GM19467 (cell line): ENCODE data around the gene CASP8.

ENCODE experiments used
- ATAC-seq: cut with Tn5 transposase; IDR thresholded peaks from one replicate; pipeline ENCODE4 v1.9.1; 2021; ENCODE audit warnings: mild to moderate bottlenecking, moderate library complexity; ENCODE audit not compliant: unreplicated experiment

Gene CASP8

DNA sequence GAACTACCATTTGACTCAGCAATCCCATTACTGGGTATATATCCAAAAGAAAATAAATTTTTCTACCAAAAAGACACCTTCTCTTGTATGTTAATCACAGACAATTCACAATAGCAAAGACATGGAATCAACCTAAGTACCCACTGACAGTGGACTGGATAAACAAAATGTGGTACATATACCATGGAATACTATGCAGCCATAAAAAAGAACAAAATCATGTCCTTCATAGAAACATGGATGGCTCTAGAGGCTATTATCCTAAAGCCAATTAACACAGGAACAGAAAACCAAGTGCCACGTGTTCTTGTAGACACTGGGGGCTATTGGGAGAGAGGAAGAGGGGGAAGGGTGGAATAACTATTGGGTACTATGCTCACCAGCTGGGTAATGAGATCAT is 69.1 kb downstream of the CASP8 start:
- ATAC-seq = no peak
